PC-3 (cell line): ENCODE results near the gene TSC22D2.

Source experiments
- EZH2 ChIP-seq: fragments of 300-600 bp; sonication (generic); IDR thresholded peaks from one replicate; pipeline ENCODE4 v1.6.1; 2017; ENCODE audit warnings: antibody characterized with exemption, mild to moderate bottlenecking, low read length; ENCODE audit not compliant: unreplicated experiment
- EZH2phosphoT487 ChIP-seq: fragments of 300-600 bp; sonication (generic); IDR thresholded peaks from 2 replicates; pipeline ENCODE4 v1.6.1; 2018; ENCODE audit warnings: mild to moderate bottlenecking, antibody characterized with exemption, low read length, borderline replicate concordance
- TF ChIP-seq, protein P1 (sequence below): fragments of 300-600 bp; sonication (generic); conservative IDR thresholded peaks from 2 replicates; pipeline ENCODE4 v1.5.1; 2017; ENCODE audit warnings: antibody characterized with exemption, low read depth, mild to moderate bottlenecking, low read length

DNA sequence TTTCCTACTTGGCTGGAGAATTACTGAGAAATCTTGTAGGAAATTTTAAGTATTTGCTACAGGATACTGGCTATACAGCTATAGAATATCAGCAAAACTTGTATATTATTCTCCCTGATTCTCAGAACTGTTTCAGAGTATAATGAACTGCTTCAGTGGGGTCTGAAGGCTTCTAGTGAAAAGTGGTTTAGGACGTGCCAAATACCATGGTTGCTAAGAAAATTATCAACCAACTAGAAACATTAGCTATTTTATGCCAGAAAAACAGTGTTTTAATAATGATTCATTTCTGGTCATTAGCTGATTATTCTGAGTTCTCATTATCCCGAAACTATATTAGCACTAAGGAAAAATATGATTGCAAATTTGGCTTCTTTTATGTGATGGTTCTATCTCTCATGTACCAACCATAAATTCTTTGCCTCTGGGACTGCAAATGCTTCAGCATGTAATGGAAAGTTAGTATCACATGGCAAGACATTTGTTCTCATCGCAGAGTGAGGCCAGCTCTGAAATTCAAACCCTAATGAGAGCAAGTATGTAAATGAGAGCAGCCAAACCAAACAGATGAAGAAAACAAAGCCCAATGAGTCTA is 11.0 kb upstream of the TSC22D2 start:
- TF ChIP-seq, protein P1, sequence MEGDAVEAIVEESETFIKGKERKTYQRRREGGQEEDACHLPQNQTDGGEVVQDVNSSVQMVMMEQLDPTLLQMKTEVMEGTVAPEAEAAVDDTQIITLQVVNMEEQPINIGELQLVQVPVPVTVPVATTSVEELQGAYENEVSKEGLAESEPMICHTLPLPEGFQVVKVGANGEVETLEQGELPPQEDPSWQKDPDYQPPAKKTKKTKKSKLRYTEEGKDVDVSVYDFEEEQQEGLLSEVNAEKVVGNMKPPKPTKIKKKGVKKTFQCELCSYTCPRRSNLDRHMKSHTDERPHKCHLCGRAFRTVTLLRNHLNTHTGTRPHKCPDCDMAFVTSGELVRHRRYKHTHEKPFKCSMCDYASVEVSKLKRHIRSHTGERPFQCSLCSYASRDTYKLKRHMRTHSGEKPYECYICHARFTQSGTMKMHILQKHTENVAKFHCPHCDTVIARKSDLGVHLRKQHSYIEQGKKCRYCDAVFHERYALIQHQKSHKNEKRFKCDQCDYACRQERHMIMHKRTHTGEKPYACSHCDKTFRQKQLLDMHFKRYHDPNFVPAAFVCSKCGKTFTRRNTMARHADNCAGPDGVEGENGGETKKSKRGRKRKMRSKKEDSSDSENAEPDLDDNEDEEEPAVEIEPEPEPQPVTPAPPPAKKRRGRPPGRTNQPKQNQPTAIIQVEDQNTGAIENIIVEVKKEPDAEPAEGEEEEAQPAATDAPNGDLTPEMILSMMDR, result no peak
- TF ChIP-seq EZH2phosphoT487, result no peak
- TF ChIP-seq EZH2, result no peak
